NT2/D1 (cell line): ENCODE data around the gene TRAPPC3.

Experiments
- SUZ12 ChIP-seq: IDR thresholded peaks from 2 replicates; pipeline ENCODE4 v1.6.1; 2011; ENCODE audit not compliant: insufficient read length, insufficient read depth; ENCODE audit errors: extremely low read depth
- YY1 ChIP-seq: IDR thresholded peaks from 2 replicates; pipeline ENCODE4 v1.6.1; 2011; ENCODE audit not compliant: insufficient read length, insufficient read depth
- ZNF274 ChIP-seq: IDR thresholded peaks from 2 replicates; pipeline ENCODE4 v1.6.1; 2011; ENCODE audit warnings: mild to moderate bottlenecking, low read depth, low read length

GRCh38 chr1:36134505-36135329, 14.6 kb downstream of the TRAPPC3 start:
- TF ChIP-seq ZNF274: no peak
- TF ChIP-seq YY1: no peak
- TF ChIP-seq SUZ12: no peak
